GM19328 (cell line): Measurements from ENCODE around the gene INTS1.

Experiments used
- ATAC-seq: cut with Tn5 transposase; IDR thresholded peaks from one replicate; pipeline ENCODE4 v1.9.1; 2021; ENCODE audit warnings: mild to moderate bottlenecking, moderate library complexity; ENCODE audit not compliant: unreplicated experiment

The INTS1 gene

DNA sequence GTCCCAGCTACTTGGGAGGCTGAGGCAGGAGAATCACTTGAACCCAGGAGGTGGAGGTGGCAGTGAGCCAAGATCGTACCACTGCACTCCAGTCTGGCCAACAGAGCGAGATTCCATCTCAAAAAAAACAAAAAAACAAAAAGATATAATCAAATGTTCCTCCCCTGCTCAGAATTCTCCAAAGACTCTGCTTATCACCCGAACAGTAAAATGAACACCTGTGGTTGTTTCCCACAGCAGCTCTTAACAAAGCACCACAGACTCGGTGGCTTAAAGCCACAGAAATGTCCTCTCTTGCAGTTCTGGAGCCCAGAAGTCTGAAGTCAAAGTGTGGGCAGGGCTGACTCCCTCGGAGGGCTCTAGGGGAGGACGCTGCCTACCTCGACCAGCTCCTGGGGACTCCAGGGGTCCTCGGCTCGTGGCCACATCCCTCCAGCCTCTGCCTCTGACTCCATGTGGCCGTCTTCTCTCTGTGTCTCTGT is 4.1 kb upstream of the INTS1 start:
- ATAC-seq = no peak

DNA sequence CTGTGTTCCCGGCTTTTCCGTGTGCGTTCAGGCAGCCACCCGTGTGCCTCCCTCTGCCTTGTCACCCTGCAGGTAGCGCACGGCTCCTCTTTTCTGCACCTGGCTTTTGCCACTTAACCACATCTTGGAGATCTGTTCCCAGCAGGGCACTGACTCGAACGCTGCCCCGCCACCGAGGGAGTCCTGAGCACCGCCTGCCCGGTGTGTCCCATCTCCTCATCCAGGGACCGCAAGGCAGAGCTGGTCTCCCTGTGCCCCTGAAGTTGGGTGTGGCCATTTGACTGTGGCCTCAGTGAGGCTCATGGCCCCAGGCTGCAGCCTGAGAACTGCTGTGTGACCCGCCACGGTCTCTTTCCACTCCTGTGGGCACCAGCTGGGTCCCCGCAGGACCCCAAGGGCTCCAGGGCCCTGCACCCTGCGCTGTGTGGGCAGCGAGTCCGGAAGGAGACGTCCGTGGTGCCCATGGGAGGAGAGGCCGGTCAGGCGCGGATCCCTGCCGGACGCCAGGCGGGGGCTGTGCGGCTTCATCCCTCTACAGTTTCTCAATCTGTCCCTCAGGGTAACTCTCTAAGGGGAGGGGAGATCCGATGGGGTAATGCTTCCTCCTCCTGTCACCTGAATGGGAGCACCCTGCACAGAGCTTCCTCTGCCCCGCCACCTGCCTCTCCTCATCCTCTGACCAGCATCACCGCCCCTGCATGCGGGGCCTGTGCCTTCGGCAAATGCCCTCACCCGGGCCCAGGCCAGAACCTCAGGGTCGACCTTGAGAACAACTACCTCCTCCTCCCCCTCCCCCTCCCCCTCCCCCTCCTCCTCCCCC is 1.8 kb upstream of the INTS1 start:
- no peak for ATAC-seq

DNA sequence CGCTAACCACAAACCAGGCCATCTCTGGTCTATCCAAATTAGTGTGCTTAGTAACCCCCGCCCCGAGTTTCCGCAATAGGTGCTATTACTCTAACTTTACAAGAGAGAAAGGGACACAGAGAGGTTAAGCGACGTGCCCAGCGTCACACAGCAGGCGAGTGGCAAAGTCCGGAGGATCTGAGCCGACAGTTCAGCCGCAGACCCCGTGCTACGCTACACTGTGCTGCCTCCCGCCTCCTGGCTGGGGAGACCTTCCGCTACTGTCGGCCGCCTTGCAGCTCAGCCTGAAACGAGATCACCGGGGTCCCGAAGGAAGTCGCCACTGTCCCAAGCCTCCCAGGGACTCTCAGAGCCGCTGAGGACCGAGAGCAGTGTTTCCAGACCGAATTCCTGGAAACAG is 799 bp downstream of the INTS1 start:
- ATAC-seq = no peak

DNA sequence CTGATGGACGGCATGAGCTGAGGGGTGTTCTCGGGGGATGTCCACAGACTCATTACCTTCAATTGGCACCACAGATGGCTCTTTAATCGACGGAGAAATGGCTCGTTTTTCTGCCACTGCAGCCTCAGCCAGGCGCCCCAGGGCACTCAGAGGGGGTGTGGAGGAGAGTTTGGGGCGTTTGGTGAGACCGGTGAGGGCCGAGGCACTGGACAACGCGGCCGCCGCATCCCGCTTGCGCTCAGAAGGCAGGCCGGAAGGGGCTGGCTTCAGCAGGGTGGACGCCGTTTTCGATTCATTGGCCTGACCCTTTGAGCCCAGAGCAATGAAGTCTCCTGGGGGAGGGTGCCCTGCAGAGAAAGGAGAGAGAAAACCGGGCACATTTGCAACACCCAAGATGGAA is 1.3 kb downstream of the INTS1 start:
- ATAC-seq = no peak

DNA sequence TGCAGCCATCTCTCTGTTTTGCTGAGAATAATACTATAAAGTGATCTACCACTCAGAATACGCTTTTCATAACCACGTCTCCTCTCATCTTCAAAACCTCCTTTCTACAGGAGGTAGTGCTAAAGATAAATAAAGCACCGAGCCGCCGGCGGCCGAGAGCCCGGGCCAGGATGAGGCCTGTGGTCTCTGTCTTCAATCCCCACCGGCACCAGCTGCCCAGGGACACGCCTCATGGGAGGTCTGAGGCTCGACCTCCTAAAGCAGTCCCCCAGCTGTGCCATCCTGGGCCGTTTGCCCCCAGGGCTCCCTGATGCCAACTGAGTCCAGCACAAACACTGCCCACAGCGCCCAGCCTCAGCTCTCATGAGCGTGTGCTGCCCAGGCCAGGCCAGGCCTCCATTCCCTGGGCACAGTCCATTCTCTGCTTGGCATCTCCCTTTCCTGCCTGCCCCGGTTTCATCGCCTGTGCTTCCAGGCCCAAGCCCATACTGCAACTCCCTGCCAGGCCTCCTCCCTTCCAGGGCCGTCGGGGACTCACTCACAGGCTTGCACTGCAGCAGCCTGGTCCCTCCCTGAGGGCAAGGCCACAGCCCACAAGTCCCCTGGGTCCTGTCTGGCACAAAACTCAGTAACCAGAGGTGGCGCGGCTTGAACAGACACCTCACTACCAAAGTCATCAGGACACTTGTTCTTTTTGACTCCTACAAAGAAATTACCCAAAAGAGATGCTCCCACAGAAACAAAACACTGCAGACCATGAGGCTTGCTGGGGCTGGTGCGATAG is 2.5 kb downstream of the INTS1 start:
- ATAC-seq = no peak

DNA sequence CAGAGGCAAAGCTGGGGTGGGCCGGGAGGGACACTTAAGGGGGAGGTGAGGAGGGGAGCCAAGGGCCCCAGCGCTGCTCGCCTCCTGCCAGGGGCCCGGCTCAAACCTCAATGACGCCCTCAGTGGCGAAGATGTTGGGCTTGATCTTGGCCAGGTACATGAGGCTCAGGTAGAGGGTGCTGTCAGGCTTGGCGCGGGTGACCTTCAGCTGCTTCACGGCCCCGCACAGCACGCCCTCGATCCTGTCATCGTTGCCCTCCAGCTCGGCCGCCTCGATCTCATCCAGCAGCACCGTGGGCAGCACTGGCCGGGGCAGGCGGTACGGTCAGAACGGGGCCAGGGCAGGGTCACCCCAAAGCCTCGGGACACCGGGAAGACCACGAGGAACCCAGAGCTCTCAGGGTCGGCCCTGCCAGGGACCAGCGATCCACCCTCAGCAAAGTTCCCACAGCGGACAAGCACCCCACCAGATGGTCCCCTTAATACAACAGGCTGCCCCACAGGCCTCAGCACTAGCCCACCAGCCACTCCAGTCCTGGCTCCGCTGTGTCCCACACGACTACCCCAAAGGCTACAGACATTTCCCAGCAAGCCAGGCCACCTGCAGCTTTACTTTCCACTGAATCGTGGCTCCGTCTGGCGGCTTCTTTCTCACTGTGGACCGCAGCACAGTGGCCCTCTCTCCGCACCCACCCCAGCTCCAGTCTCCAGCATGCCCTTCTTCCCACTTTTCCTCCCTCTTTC is 4.0 kb downstream of the INTS1 start:
- ATAC-seq = no peak

DNA sequence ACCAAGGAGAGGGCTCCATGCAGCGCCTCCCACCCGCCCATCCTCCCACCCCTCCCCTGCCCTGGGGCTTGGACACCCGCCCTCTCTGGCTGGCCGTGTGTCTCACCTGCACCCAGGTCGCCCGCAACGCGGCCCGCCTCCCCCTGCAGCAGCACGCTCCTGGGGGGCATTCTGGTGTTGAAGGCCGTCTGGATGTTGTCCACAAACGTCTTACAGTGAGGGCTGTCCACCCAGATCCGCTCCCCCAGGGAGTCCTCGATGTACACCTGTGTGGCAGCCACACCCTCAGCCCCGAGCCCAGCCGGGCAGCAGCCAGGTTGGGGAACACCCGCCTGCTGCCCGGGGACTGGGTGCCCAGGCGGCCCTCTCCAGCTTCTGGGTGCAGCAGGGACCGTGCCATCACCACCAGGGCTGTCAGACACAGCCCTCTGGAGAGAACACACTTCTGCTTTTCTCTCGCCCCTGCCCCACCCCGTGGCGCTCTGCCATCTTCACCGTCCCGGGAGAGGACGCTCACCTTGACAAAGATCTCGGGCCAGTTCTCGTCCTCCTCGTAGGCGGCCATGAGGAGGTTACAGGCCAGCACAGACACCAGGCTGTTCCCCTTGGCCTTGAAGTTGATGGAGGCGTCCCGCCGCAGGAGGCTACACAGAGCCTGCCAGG is 4.7 kb downstream of the INTS1 start:
- ATAC-seq = no peak

DNA sequence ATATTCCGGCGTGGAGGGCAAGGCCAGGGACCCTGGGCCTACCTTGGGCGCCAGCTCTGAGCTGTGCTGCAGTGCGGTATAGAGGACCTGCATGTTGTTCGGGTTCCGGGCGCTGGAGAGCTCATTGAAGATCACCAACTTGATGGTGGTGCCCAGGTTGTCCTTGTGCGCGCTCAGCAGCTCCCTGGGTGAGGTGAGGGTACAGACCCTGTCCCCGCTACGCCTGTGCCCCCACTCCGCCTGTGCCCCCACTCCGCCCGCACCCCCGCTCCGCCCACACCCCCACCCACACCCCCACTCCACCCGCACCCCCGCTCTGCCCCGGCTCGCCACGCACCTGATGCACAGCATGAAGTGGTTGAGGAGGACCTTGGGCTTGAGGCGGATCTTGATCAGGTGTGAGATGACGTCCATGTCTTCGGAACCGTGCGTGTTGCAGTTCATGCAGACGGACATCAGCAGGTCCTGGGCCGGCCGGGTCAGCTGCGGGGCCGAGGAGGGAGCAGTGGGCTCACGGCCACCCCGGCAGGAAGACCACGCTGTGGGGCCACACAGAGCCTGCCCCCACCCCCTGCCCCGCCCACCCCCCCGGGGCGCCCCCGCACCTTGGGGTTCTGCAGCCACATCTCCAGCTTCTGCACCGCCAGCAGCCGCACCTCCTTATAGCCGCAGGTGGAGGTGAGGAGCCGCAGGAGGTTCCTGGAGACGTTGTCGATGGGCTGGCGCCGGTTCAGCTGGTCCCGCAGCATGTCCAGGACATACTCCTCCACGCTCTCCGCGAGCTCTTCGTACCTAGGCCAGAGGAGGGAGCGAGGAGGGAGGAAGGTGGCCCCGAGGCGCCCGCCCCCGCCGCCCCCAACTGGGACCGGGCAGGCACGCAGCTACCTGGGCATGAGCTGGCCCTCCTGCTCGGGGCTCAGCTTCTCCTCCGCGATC is 5.6 kb downstream of the INTS1 start:
- no peak for ATAC-seq

DNA sequence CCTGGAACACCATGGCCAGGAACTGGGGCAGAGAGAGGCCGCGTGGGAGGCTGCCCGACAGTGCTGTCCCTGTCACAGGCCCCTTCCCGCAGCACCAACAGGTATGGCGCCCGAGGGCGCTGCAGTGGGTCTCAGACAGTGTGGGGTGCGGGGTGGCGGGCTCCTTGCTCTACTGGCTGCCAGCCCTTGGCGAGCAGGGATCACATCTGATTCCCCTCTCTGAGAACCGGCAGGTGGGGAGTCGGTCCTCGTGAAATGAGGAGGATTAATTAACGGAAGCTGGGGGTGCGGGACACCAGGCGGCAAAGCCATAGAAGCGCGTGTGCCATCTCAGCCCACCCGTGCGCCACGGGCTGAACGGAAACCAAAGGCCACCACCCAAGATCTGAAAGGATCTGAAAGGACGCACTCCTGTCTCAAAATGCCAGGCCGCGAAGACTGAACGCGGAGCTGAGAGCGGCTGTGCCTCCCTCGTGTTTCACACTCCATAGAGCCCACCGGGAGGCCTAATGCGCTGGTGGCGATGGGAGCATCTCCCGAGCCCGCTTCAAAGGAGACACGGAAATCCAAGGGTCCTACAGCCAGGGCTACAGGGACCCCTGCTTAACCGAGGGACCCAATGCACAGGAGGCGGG is 6.8 kb downstream of the INTS1 start:
- no peak for ATAC-seq

DNA sequence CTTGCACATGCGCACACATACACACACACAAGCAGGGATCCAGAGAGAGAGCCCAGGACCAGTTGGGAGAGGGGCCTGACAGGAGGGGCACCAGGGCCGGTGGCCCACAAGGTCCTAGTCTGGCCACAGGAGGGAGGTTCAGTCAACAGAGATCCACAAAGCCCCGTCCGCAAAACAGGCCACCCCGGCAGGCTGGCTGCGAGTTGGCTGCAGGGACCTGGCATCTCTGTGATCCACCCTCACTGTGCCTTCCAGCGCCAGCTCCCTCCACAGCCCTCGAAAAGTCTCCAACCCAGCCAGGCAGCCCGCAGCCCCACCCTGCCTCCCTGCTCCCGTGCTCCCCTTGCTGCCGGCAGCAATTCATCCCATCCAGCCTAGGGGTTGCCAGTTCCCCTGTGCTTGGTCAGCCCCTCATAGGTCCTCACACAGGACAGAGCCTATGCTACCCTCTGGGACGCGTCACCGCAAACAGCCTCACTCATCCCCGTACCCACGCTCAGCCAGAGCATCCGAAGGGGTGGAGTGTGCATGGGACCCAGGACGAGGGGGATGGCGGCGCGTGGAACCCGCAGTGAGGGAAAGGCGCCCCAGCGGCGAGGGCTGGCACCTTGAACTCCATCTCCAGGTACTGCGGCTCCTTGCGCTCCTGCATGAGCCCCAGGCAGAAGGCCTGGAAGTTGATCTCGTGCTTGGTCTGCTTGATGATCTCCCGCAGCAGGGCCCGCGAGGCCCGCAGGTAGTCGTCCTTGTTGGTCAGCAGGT is 7.5 kb downstream of the INTS1 start:
- no peak for ATAC-seq

DNA sequence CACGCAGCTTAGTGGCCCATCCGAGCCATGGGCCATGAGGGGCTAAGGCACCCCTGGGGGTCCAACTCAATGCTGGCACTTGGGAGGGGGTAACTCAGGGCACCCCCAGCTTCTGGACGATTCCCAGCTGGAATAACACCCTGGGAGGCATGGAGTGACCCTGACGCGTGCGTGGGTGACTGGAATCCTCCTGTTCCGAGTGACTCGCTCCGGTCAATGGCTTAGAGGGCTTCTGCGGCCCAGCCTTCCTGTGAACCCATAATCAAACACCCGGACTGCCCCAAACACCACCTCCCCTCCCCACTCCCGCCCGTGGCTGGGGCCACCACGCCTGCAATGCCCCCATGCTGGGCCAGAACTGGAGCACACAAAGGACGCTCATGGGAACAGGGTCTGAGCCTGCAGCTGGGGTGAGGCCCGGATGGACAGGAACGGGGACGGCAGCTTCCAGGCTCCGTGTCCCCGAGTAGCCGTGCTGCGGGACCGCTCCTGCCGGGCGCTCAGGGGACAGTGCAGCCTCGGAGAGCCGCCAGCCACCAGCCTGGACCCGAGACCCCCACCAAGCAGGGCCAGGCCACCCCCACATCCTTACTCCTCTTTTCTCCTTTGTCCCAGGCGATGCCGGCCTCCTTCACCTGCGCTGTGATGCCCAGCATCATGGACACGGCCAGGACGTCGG is 8.5 kb downstream of the INTS1 start:
- no peak for ATAC-seq

DNA sequence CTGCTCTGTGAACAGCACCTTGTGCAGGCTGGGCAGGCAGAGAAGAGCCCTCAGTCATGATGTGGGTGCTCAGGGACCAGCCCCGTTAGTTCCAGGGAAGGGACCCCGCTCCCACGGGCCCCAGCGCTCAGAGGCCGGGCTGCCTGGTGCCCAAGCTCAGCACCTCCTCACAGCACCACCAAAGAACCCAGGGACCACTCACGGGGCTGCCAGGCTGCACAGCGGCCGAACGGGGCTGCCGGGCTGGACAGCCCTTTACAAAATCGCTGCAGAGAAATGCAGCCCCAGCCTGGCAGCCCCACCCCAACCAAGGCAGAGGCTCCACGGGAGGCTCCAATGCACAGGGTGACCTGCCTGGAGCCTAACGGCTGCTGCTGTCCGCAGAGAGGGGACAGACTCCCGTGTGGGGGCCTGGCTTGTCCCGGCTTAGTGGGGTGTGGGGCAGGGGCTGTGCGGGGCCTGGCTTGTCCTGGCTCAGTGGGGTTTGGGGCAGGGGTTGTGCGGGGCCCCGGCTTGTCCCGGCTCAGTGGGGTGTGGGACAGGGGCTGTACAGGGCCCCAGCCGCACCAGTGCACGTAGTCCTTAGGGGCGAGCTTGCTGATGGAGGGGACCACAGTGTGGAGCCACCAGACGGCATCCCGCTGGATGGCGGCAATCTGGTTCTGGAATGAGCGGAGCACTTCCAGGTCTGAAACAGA is 9.2 kb downstream of the INTS1 start:
- ATAC-seq = no peak

DNA sequence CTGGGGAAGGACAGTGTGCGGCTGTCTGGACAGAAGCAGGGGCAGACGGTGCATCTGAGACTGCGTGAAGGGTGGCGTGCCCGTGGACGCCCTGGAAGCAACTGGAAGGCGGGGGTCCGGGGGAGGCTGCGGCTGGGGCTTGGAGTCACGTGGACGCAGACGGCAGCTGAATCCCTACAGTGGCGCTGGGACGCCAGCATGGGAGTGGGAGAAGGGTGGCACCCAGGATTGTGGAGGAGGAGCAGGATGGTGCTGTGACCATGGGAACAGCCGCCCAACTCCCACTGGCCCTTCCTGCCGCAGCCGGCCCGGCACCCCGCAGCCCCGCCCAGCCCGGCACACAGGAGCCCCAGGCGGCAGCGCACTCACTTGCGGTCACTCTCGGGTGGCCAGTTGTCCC is 9.7 kb downstream of the INTS1 start:
- ATAC-seq = no peak

DNA sequence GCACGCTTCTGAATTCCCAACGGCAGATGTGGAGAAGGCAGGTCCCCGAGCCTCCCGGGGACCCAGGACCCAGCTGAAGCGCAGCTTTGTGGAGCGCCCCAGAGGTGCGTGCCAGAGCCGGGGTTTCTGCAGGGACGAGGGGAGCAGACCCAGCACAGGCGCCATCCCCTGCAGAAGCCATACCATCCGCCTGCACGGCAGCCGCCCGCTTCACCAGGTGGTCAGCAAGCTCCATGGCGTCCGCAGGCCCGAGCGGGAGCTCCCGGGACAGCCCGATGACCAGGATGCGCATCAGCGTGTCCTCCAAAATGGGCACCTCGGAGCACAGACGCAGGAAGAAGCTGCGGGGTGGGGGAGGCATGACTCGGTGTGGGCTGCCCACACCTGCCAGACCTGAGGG is 10.6 kb downstream of the INTS1 start:
- no peak for ATAC-seq

DNA sequence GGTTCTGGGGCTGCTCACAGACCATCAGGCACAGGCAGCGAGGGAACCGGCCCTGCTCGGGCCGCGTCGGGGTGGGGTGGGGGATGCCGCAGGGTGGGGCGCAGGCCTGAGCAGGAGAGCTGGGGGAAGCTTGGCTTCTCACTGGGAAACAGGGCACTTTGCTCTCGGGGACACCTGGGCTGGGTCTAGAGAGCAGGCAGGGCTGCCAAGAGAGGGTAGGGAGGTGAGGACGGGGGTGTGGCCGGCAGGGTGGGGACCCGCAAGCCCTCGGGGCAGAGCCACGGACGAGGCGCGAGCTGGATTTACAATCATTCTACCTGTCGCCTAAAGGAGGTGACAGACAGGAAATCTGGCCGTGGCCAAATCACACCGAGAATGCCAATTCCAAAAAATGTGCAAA is 11.1 kb downstream of the INTS1 start:
- no peak for ATAC-seq

DNA sequence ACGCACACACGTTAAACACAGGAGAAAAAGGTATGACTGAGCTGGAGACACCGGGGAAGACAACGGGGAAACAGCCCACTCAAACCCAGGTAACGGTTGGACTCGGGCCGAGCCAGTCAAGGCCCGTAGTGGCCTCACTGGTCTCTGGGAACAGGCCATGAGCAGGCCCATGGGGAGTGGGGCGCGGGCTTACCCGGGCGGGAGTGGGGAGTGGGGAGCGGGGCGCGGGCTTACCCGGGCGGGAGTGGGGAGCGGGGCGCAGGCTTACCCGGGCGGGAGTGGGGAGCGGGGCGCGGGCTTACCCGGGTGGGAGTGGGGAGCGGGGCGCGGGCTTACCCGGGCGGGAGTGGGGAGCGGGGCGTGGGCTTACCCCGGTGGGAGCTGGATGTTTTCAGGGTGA is 11.5 kb downstream of the INTS1 start:
- no peak for ATAC-seq

DNA sequence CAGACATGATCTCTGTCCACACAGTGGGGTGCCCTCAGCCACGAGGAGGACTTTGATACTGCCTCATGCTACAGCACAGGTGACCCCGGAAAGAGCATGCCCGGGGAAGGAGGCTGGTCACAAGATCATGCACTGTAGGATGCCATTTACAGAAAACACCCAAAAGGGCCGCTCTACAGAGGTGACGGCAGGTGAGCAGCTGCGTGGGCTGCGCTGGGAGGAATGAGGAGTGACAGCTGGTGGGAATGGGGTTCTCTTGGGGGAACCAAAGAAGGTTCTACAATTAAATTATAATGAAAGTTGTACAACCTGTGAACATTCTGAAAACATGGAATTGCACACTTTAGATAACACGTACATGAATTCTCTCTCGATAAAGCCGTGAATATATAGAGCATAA is 12.0 kb downstream of the INTS1 start:
- ATAC-seq = no peak

DNA sequence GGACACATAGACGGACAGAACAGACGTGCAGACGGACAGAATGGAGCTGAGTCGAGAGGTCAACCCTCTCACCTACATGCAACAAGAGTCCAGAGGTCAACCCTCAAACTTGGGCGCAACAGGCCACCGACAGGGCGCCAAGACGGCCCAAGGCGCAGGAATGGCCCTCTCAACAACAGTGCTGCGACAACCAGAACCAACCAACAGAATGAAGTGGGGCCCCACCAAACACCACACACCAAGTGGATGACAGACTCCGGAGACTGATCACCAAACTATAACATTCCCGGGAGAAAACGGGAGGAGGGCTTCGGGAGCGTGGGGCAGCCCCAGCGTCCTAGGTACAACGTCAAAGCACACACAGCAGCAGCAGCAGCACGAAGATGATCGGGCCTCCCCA is 13.4 kb downstream of the INTS1 start:
- ATAC-seq = no peak
